ENCODE data around the gene PKN1. TPM values are rescaled to one million over a fixed set of nuclear protein-coding genes. Genes with fewer than 3 reads are reported as not detected.

The PKN1 gene
- total RNA-seq (40.2 TPM), polyA plus RNA-seq (ENCODE audit: insufficient read depth in 1 of 8, insufficient read length in 8 of 8, low replicate concordance in 1 of 8) (10 to 100 TPM; 69.9 to 79.2 (median 72.5) TPM)
- long read RNA-seq, donor 1, transcript PKN1-201 (22 exons, 3,069 nt) = major isoform, 7 of 181 reads
- long read RNA-seq, donor 1, partial matches to known transcripts = 174 of 181 reads
- long read RNA-seq, donor 1, other reads (novel, unspliced or antisense) = 0 of 181 reads
- long read RNA-seq, donor 2 = 0 reads
- long read RNA-seq, donor 3, transcript PKN1-201 (22 exons, 3,069 nt) = major isoform, 18 of 18 reads
- long read RNA-seq, donor 3, partial matches to known transcripts = 0 of 18 reads
- long read RNA-seq, donor 3, other reads (novel, unspliced or antisense) = 0 of 18 reads
- long read RNA-seq, donor 4, transcript PKN1-201 (22 exons, 3,069 nt) = major isoform, 6 of 11 reads
- long read RNA-seq, donor 4, partial matches to known transcripts = 5 of 11 reads
- long read RNA-seq, donor 4, other reads (novel, unspliced or antisense) = 0 of 11 reads
- long read RNA-seq, donor 5, transcript PKN1-201 (22 exons, 3,069 nt) = major isoform, 15 of 20 reads
- long read RNA-seq, donor 5, partial matches to known transcripts = 5 of 20 reads
- long read RNA-seq, donor 5, other reads (novel, unspliced or antisense) = 0 of 20 reads
- long read RNA-seq, donor 6, transcript PKN1-201 (22 exons, 3,069 nt) = major isoform, 11 of 11 reads
- long read RNA-seq, donor 6, partial matches to known transcripts = 0 of 11 reads
- long read RNA-seq, donor 6, other reads (novel, unspliced or antisense) = 0 of 11 reads
- long read RNA-seq, donor 7, transcript PKN1-201 (22 exons, 3,069 nt) = major isoform, 14 of 20 reads
- long read RNA-seq, donor 7, partial matches to known transcripts = 6 of 20 reads
- long read RNA-seq, donor 7, other reads (novel, unspliced or antisense) = 0 of 20 reads
- long read RNA-seq, donor 8, partial matches to known transcripts = 9 of 10 reads
- long read RNA-seq, donor 8, other reads (novel, unspliced or antisense) = 0 of 10 reads
- long read RNA-seq, donor 9, partial matches to known transcripts = 0 of 1 reads
- long read RNA-seq, donor 9, other reads (novel, unspliced or antisense) = 0 of 1 reads
- long read RNA-seq, donor 10, partial matches to known transcripts = 40 of 53 reads
- long read RNA-seq, donor 10, other reads (novel, unspliced or antisense) = 9 of 53 reads
- long read RNA-seq, donor 11, transcript PKN1-201 (22 exons, 3,069 nt) = major isoform, 6 of 14 reads
- long read RNA-seq, donor 11, partial matches to known transcripts = 8 of 14 reads
- long read RNA-seq, donor 11, other reads (novel, unspliced or antisense) = 0 of 14 reads

DNA sequence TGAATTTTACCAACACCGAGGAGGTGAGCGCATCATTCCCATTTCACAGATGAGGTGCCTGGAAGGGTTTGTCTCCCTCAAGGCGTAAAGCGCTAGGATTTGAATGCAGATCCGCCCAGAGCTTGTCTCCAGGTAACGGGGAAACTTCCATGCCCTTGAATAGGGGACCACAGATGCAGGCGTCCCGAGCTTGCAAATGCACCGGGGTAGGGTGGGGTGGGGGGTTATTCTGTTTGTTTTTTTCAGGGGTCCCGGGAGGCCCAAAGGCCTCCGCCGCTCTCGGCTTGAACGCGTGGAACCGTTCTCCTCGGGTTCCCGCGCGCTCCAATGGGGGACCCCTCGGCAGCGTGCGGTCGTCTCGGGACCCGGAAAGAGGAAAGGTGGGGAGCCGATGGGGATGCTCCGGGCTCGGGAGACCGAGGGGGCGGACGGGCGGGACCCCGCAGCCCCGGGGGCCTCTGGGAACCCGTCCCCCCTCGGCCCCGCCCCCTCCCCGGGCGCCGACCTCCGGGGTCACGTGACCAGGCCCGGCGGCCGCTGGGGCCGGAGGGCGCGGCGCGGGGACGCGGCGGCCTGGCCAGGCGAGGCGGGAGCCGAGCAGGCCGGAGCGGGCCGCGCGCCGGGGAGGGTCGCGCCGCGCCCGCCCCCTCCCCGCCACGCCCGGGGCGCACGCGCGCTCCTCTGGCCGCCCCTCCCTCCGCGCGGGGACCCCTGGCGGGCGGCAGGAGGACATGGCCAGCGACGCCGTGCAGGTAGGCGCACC lies at the start of gene PKN1:
TSS of gene PKN1 (plus strand) at position 516 of the 763 bp plus-strand sequence. CDS start at position 732, 216 bp downstream.
- peak; percentile 81 for DNase-seq

DNA sequence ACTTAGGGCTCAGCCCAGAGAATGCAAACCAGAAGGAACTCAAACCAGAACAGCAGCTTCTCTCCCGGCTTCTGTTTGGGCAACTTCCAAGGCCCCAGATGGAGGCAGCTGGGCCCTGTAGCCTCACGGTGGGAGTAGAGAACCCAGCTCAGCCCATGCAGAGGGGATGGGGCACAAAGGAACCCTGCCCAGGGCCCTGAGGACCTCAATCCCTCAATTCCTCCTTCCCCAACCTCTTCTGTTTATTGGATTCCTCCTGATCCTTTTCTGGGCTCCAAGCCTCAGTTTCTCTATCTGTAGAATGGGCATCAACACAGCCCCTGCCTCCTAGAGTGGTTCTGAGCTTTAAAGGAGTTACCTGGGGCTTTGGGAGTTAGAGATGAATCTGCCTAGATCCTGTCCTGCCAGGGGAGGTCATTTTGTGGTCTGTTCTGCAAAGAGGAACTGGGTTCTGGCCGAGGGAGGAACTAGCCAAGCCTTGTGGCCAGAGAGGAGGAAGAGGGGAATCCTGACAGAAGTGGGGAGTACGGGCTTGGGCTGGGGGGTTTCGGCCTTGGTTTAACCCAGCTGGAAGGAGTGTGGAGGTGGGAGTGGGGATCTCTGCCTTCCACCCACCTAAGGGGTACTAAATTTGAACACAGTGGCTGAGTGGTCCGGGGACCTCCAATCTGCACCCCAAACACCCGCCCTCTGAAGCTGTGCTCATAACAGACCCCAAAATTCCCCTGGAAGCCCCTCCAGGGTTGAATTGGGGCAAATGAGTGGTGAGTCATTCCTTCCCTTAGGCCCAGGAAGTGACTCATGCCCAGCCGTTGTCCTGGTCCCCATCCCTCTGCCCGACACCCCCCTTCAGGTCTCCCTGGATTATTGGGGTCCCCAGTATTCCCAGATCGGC lies 49.2 kb upstream of the PKN1 start:
- Histone ChIP-seq H3K36me3 (ENCODE audit: control insufficient read depth, insufficient read depth, low read length) (peaks cover 8% of the 10 kb centered on the region), H3K4me3 (ENCODE audit: low read length) (peak overlapping the region; percentile 24), H3K9me3 (replicated peaks; ENCODE audit: control insufficient read depth, low read depth, low read length) (no peaks in the 10 kb centered on the region), H3K27me3 (ENCODE audit: control insufficient read depth, insufficient read depth, low read length) (no peaks in the 10 kb centered on the region), H3K27ac (ENCODE audit: low read length) (peak overlapping the region; percentile 71), H3K4me1 (ENCODE audit: control insufficient read depth, insufficient read depth, low read length) (peaks cover 40% of the 10 kb centered on the region)
- peak; percentile 67 for DNase-seq
- WGBS (ENCODE audit: insufficient coverage) = 12% methylated on average over 3 of the region's 10 CpGs

More for the DNA sequence above, at the start of gene PKN1:
- WGBS (ENCODE audit: insufficient coverage) = 1% methylated on average over 72 of the region's 85 CpGs
- H3K27ac ChIP-seq (ENCODE audit: low read length) = peak within 1 kb of the TSS; percentile 76
- peaks cover 11% of the 10 kb centered on the region for H3K27me3 ChIP-seq (ENCODE audit: control insufficient read depth, insufficient read depth, low read length)
- peaks cover 21% of the 10 kb centered on the region for H3K4me1 ChIP-seq (ENCODE audit: control insufficient read depth, insufficient read depth, low read length)
- H3K4me3 ChIP-seq (ENCODE audit: low read length) = peak within 1 kb of the TSS; percentile 76
- H3K36me3 ChIP-seq (ENCODE audit: control insufficient read depth, insufficient read depth, low read length) = peaks cover 10% of the 10 kb centered on the region
- no peaks in the 10 kb centered on the region for H3K9me3 ChIP-seq (replicated peaks; ENCODE audit: control insufficient read depth, low read depth, low read length)

DNA sequence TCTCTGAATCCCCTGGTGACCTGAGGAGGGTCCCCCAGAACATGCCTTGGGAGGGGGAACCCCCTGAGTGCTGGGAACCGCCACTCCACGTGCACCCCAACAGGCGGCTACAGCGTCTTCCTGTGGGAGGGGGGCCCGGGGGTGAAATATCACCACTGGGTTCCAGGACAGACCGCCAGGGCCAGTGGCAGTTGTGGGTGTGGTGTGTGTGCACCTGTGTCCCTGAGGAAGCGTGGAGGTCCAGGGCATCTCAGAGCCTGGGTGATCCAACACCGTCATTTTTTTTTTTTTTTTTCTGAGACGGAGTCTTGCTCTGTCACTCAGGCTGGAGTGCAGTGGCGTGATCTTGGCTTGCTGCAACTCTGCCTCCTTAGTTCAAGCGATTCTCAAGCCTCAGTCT lies 47.6 kb upstream of the PKN1 start:
- peaks cover 10% of the 10 kb centered on the region for H3K36me3 ChIP-seq (ENCODE audit: control insufficient read depth, insufficient read depth, low read length)
- 73% methylated on average over 8 of the region's 11 CpGs for WGBS (ENCODE audit: insufficient coverage)
- H3K4me1 ChIP-seq (ENCODE audit: control insufficient read depth, insufficient read depth, low read length) = peaks cover 31% of the 10 kb centered on the region
- H3K27me3 ChIP-seq (ENCODE audit: control insufficient read depth, insufficient read depth, low read length) = no peaks in the 10 kb centered on the region
- no peaks in the 10 kb centered on the region for H3K9me3 ChIP-seq (replicated peaks; ENCODE audit: control insufficient read depth, low read depth, low read length)
- no peak for DNase-seq
- no peak overlapping the region for H3K4me3 ChIP-seq (ENCODE audit: low read length)
- no peak overlapping the region for H3K27ac ChIP-seq (ENCODE audit: low read length)

DNA sequence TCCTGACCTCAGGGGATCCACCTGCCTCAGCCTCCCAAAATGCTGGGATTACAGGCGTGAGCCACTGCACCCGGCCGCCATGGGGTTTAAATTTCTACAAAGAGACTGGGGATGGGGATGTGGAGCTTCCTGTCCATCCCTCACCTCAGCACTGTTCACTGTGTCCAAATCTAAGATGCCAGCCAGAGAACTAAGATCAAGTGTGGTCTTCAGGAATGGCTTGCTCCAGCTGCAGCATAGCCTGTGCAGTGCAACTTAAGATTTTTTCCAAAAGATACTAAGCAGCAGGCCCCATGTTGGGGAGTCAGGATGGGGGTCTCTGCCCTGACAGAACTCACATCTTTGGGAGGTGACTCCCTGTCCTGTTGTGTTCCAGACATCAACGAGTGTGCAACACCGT lies 42.6 kb upstream of the PKN1 start:
- no peak for DNase-seq
- Histone ChIP-seq H3K4me3 (ENCODE audit: low read length) (no peak overlapping the region), H3K36me3 (ENCODE audit: control insufficient read depth, insufficient read depth, low read length) (peaks cover 42% of the 10 kb centered on the region), H3K27ac (ENCODE audit: low read length) (no peak overlapping the region), H3K9me3 (replicated peaks; ENCODE audit: control insufficient read depth, low read depth, low read length) (no peaks in the 10 kb centered on the region), H3K4me1 (ENCODE audit: control insufficient read depth, insufficient read depth, low read length) (peaks cover under 1% of the 10 kb centered on the region), H3K27me3 (ENCODE audit: control insufficient read depth, insufficient read depth, low read length) (no peaks in the 10 kb centered on the region)
- WGBS (ENCODE audit: insufficient coverage) = 90% methylated on average over 2 of the region's 5 CpGs

DNA sequence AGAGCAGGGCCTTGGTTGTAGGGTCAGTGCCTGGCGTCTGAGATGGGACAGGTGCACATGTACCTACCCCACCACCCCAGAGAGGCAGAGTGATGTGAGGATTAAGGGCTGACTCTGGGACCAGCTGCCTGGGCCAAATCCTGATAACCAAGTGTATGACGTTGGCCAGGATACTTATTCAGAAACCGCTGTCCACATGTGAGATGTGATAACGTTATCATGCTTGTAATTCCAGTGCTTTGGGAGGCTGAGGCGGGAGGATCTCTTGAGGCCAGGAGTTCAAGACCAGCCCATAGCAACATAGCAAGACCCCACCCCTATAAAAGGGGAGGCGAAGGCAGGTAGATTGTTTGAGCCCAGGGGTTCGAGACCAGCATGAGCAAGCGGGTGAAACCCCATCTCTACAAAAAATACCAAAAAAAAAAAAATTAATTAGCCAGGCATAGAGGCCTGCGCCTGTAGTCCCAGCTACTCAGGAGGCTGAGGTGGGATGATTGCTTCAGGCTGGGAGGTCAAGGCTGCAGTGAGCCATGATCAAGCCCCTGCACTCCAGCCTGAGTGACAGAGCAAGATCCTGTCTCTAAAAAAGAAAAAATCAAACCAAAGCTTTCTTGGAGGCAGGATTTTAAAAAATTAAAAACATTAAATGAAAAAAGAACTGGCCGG lies 41.8 kb upstream of the PKN1 start:
- Histone ChIP-seq H3K36me3 (ENCODE audit: control insufficient read depth, insufficient read depth, low read length) (peaks cover 48% of the 10 kb centered on the region), H3K9me3 (replicated peaks; ENCODE audit: control insufficient read depth, low read depth, low read length) (no peaks in the 10 kb centered on the region), H3K27ac (ENCODE audit: low read length) (no peak overlapping the region), H3K27me3 (ENCODE audit: control insufficient read depth, insufficient read depth, low read length) (no peaks in the 10 kb centered on the region), H3K4me3 (ENCODE audit: low read length) (no peak overlapping the region), H3K4me1 (ENCODE audit: control insufficient read depth, insufficient read depth, low read length) (no peaks in the 10 kb centered on the region)
- WGBS (ENCODE audit: insufficient coverage) = 71% methylated on average over 3 of the region's 10 CpGs
- no peak for DNase-seq

DNA sequence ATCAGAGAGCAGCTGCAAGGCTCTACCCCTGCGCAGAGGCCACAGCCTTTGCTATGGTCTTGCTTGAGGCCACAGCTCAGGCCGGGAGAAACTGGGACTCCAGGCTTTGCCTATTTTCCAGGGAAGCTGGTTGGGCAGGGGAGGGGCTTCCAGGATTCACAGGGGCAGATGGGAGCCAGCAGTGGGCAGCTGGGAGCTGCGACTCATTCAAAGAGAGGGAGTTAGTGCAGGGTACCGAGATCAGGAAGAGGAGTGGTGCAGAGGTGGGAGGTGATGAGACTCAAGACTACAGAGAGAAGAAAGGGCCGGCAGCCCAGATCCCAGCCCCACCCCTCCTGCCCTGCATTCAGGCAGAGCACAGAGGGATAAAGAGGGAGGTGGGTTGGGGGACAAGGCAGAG lies 39.8 kb upstream of the PKN1 start:
- Histone ChIP-seq H3K27ac (ENCODE audit: low read length) (no peak overlapping the region), H3K4me3 (ENCODE audit: low read length) (no peak overlapping the region), H3K36me3 (ENCODE audit: control insufficient read depth, insufficient read depth, low read length) (peaks cover 55% of the 10 kb centered on the region), H3K4me1 (ENCODE audit: control insufficient read depth, insufficient read depth, low read length) (no peaks in the 10 kb centered on the region), H3K27me3 (ENCODE audit: control insufficient read depth, insufficient read depth, low read length) (no peaks in the 10 kb centered on the region), H3K9me3 (replicated peaks; ENCODE audit: control insufficient read depth, low read depth, low read length) (no peaks in the 10 kb centered on the region)
- DNase-seq = no peak
- WGBS (ENCODE audit: insufficient coverage) = 60% methylated on average over 2 of the region's 5 CpGs

DNA sequence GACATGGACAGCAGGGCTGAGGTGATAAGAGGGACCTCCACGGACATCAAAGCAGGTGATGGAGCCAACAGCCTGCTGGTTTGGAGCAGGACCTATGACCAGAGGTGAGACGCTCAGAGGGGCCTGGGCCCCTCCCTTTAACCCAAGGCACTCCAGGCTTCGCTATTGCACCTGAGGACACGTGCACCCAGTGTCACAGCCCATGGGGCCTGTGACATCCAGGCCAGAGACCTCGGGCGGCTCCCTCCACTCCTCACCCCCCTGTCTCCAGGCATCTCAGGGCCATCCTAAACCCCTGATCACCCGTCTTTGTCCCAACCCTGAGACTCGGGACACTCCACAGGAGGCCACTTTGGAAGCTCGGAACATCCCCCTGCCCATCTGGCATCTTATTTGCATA lies 38.9 kb upstream of the PKN1 start:
- H3K27me3 ChIP-seq (ENCODE audit: control insufficient read depth, insufficient read depth, low read length) = no peaks in the 10 kb centered on the region
- WGBS (ENCODE audit: insufficient coverage) = 82% methylated on average over 9 of the region's 9 CpGs
- no peak overlapping the region for H3K27ac ChIP-seq (ENCODE audit: low read length)
- no peaks in the 10 kb centered on the region for H3K9me3 ChIP-seq (replicated peaks; ENCODE audit: control insufficient read depth, low read depth, low read length)
- DNase-seq = no peak
- peaks cover 63% of the 10 kb centered on the region for H3K36me3 ChIP-seq (ENCODE audit: control insufficient read depth, insufficient read depth, low read length)
- H3K4me1 ChIP-seq (ENCODE audit: control insufficient read depth, insufficient read depth, low read length) = no peaks in the 10 kb centered on the region
- no peak overlapping the region for H3K4me3 ChIP-seq (ENCODE audit: low read length)

DNA sequence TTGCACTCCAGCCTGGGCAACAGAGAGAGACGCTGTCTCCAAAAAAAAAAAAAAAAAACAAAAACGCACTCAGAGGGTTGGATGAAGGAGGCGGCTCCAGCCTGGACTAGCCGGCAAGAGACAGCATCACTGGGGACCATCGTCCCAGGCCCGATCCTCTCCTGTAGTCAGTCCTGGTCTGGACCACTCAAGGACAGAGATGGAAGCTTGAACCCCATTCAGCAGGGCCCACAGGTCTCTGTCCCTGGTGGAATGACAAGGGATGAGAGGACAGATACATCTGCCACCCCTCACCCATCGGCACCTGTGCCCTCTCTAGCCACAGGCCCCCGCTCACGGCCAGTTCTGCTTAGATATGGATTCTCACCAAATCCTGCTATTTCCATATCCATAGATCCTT lies 37.8 kb upstream of the PKN1 start:
- peaks cover 65% of the 10 kb centered on the region for H3K36me3 ChIP-seq (ENCODE audit: control insufficient read depth, insufficient read depth, low read length)
- DNase-seq = no peak
- 88% methylated on average over 7 of the region's 9 CpGs for WGBS (ENCODE audit: insufficient coverage)

More for the DNA sequence above, 37.8 kb upstream of the PKN1 start:
- H3K27me3 ChIP-seq (ENCODE audit: control insufficient read depth, insufficient read depth, low read length) = no peaks in the 10 kb centered on the region
- H3K27ac ChIP-seq (ENCODE audit: low read length) = no peak overlapping the region
- H3K4me1 ChIP-seq (ENCODE audit: control insufficient read depth, insufficient read depth, low read length) = no peaks in the 10 kb centered on the region
- no peak overlapping the region for H3K4me3 ChIP-seq (ENCODE audit: low read length)
- H3K9me3 ChIP-seq (replicated peaks; ENCODE audit: control insufficient read depth, low read depth, low read length) = no peaks in the 10 kb centered on the region
